Naive thymus-derived CD8-positive, alpha-beta T cell (primary cell): ENCODE measurements around the gene HIC2. TPM values are rescaled to one million over a fixed set of nuclear protein-coding genes. Genes with fewer than 3 reads are reported as not detected.
A peak's percentile ranks its signal among the peaks of the same experiment; 100 is the strongest.
"Not testable (repeated sequence)": the region's sequence is repeated elsewhere in the genome, so short reads cannot be mapped to it uniquely, and the experiment has no call there.

Experiments
- ATAC-seq, 2 donors: fragments of 150-1000 bp; cut with Tn5 transposase in 1 of 2; sonication (Bioruptor Pico), chemical (Tn5 transposase) in 1 of 2; 1 replicate in 1 of 2; 2 replicates in 1 of 2; pipeline ENCODE4 v1.10.0; 2021; ENCODE audit warnings: mild to moderate bottlenecking in 2 of 2, moderate library complexity in 2 of 2
- POLR2A ChIA-PET: fragments of 350-600 bp; sonication (Branson Sonifier 250); formaldehyde crosslinking; loops from one replicate; lab custom pipeline; 2021; ENCODE audit warnings: antibody characterized with exemption; lab: Charles Lee
- DNase-seq, 10 donors: peaks; one replicate each; pipeline versions ENCODE4 v3.0.0 to v3.0.0-alpha.2; 2020 to 2022
- H3K27ac Mint-ChIP-seq, 10 donors: one replicate each; pipeline ENCODE4 v1.8.0; 2020 to 2022; ENCODE audit warnings: mild to moderate bottlenecking in 10 of 10, mixed read lengths in 10 of 10, moderate library complexity in 4 of 10, inconsistent platforms in 1 of 10
- H3K27me3 Mint-ChIP-seq, 5 donors: one replicate each; pipeline ENCODE4 v1.8.0; 2021 to 2022; ENCODE audit warnings: mixed read lengths in 5 of 5
- H3K36me3 Mint-ChIP-seq, 3 donors: one replicate each; pipeline ENCODE4 v1.8.0; 2020 to 2022; ENCODE audit warnings: mixed read lengths in 3 of 3, mild to moderate bottlenecking in 2 of 3, inconsistent platforms in 1 of 3
- H3K4me1 Mint-ChIP-seq, 4 donors: one replicate each; pipeline ENCODE4 v1.8.0; 2021 to 2022; ENCODE audit warnings: mixed read lengths in 4 of 4
- H3K4me3 Mint-ChIP-seq, 10 donors: one replicate each; pipeline ENCODE4 v1.8.0; 2020 to 2022; ENCODE audit warnings: mild to moderate bottlenecking in 10 of 10, mixed read lengths in 10 of 10, moderate library complexity in 6 of 10, inconsistent platforms in 1 of 10
- H3K9me3 Mint-ChIP-seq, 9 donors: one replicate each; pipeline ENCODE4 v1.8.0; 2020 to 2022; ENCODE audit warnings: mixed read lengths in 9 of 9, mild to moderate bottlenecking in 3 of 9, inconsistent platforms in 1 of 9, moderate library complexity in 1 of 9
- polyA plus RNA-seq, 3 donors: library from polyadenylated mRNA; unstranded; fragments of 300-500 nt; fragmentation: Illumina TruSeq; gene quantifications; one replicate each; pipeline ENCODE4 v1.2.3, GENCODE V29; 2021
- total RNA-seq, 8 experiments: library from RNA in 2 of 8; stranded (reverse) in 2 of 8; gene quantifications; one replicate each; pipeline ENCODE4 v1.2.3 and lab custom pipeline; 2021 to 2026

Gene HIC2, protein sequence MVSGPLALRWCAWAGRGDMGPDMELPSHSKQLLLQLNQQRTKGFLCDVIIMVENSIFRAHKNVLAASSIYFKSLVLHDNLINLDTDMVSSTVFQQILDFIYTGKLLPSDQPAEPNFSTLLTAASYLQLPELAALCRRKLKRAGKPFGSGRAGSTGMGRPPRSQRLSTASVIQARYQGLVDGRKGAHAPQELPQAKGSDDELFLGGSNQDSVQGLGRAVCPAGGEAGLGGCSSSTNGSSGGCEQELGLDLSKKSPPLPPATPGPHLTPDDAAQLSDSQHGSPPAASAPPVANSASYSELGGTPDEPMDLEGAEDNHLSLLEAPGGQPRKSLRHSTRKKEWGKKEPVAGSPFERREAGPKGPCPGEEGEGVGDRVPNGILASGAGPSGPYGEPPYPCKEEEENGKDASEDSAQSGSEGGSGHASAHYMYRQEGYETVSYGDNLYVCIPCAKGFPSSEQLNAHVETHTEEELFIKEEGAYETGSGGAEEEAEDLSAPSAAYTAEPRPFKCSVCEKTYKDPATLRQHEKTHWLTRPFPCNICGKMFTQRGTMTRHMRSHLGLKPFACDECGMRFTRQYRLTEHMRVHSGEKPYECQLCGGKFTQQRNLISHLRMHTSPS
- total RNA-seq = 10 to 100 TPM; 11.1 to 11.3 TPM
- 1 to 10 TPM in 2 of 3 donors, under 1 TPM in 1; 0.77 to 1.1 (median 1.0) TPM for polyA plus RNA-seq
- 20.3 to 30.7 (median 26.4) reads per million in 6 experiments for total RNA-seq (lab: John Stamatoyannopoulos, UW)

DNA sequence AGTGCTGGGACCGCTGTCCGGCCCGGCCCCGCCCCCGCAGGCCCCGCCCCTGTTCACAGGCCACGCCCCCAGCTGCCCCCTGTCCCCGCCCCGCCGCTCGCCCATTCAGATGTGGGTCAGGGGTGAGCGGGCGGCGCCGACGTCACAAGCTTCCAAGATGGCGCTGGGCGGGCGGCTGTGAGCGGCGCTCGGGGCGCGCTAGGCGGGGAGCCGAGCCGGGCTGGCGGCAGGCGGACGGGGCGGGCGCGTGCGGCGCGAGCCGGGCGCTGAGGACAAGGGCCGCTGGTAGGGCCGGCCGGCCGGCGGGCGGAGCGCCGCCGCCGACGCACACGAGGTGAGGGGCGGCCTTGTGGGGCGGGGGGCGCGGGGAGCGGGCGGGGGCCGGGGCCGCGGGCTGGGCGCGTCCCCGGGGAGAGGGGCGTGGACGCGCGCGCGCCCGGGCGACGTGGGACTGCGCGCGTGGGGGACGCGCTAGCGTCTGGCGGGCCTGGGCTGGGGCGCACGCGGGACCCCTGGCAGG, at the start of gene HIC2:
TSS of gene HIC2 (plus strand) at position 145 of the 520 bp plus-strand sequence. CDS start 25,461 bp downstream, outside the sequence.
- ATAC-seq (peak; percentile 76 to 77), DNase-seq (peak in 6 of 10 donors; percentile 20 to 54 (median 34))
- H3K9me3 Mint-ChIP-seq, H3K36me3 Mint-ChIP-seq, POLR2A ChIA-PET, H3K27me3 Mint-ChIP-seq, H3K4me1 Mint-ChIP-seq: not testable (repeated sequence)
- Mint-ChIP-seq H3K4me3 (peak within 1 kb of the TSS in 7 of 10 donors; percentile 39 to 77 (median 54)), H3K27ac (peak within 1 kb of the TSS in 2 of 10 donors; percentile 31 to 33)

DNA sequence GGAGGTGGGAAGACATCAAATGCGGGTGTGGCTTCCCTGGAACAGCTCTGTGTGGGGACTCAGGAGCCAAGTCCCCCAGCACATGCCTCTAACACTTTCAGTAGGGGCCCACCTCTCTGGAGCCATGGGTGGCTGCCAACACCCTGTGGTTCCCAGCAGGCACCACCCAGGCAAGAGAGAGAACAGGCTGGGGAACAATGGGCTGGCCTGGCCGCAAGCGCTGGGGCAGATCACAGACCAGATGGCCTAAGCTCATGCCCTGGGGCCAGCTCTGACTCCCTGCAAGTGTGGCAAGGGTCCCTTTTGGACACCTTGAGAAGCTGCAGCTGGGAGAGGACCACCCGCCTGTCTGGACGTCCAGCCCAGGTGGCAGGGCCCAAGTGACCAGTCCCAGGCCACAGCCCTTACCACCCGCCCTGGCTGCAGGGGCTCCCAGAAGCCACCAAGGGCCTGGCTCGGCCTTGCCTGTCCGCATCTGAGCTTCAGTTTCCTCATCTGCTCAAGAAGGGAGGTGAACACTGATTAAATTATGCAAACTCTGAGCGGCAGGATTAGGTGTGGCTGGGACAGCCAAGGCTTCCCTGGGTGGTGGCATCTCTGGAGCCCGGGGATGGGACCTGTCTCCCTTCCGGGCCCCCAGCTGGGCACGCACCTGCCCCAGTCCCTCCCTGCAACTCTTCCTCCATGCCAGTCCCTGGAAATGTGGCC, 48.4 kb upstream of the HIC2 start:
- H3K27ac Mint-ChIP-seq, POLR2A ChIA-PET, DNase-seq, H3K4me3 Mint-ChIP-seq, H3K9me3 Mint-ChIP-seq, H3K4me1 Mint-ChIP-seq, ATAC-seq, H3K36me3 Mint-ChIP-seq, H3K27me3 Mint-ChIP-seq: not testable (repeated sequence)

DNA sequence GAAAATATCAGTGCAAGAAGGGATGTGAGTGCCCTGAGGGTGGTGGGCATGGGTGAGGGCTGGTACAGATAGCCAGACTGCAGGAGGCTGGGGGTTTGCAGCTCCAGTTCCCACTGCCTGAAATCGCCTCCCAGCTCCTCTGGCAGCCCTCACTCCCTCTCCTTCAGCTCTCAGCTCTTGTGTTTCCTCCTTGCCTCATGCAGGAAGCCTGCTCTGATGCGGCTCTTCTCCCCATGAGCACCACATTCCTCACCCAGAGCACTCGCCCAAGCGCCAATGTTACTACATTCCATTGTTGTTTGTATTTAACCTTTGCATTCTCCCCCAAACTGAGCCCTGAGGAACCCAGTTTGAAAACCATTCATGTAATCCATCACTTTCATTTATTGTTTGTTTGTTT, 41.3 kb upstream of the HIC2 start:
- ATAC-seq, H3K9me3 Mint-ChIP-seq, DNase-seq, H3K36me3 Mint-ChIP-seq, H3K27me3 Mint-ChIP-seq, H3K4me3 Mint-ChIP-seq, POLR2A ChIA-PET, H3K27ac Mint-ChIP-seq, H3K4me1 Mint-ChIP-seq: not testable (repeated sequence)

DNA sequence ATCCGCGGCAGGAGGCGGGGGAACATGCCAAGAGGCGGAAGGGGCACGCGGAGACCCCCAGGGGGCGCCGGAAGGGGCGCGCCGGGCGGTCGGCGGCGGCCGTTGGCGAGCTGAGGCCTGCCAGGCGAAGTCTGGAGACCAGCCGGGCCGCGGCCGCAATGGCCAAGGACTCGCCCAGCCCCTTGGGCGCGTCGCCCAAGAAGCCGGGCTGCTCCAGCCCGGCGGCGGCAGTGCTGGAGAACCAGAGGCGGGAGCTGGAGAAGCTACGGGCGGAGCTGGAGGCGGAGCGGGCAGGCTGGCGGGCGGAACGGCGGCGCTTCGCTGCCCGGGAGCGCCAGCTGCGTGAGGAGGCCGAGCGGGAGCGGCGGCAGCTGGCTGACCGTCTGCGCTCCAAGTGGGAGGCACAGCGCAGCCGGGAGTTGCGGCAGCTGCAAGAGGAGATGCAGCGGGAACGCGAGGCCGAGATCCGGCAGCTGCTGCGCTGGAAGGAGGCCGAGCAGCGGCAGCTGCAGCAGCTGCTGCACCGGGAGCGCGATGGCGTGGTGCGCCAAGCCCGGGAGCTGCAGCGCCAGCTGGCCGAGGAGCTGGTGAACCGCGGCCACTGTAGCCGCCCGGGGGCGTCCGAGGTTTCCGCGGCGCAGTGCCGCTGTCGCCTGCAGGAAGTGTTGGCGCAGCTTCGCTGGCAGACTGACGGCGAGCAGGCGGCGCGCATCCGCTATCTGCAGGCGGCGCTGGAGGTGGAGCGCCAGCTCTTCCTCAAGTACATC, 33.3 kb upstream of the HIC2 start, which contains the start of gene RIMBP3B:
TSS of gene RIMBP3B (plus strand) at position 51 of the 767 bp plus-strand sequence. CDS start at position 159, 108 bp downstream.
- H3K4me1 Mint-ChIP-seq, POLR2A ChIA-PET, H3K27ac Mint-ChIP-seq, H3K36me3 Mint-ChIP-seq, DNase-seq, H3K9me3 Mint-ChIP-seq, H3K4me3 Mint-ChIP-seq, H3K27me3 Mint-ChIP-seq: not testable (repeated sequence)
- peak; percentile 81 for ATAC-seq

DNA sequence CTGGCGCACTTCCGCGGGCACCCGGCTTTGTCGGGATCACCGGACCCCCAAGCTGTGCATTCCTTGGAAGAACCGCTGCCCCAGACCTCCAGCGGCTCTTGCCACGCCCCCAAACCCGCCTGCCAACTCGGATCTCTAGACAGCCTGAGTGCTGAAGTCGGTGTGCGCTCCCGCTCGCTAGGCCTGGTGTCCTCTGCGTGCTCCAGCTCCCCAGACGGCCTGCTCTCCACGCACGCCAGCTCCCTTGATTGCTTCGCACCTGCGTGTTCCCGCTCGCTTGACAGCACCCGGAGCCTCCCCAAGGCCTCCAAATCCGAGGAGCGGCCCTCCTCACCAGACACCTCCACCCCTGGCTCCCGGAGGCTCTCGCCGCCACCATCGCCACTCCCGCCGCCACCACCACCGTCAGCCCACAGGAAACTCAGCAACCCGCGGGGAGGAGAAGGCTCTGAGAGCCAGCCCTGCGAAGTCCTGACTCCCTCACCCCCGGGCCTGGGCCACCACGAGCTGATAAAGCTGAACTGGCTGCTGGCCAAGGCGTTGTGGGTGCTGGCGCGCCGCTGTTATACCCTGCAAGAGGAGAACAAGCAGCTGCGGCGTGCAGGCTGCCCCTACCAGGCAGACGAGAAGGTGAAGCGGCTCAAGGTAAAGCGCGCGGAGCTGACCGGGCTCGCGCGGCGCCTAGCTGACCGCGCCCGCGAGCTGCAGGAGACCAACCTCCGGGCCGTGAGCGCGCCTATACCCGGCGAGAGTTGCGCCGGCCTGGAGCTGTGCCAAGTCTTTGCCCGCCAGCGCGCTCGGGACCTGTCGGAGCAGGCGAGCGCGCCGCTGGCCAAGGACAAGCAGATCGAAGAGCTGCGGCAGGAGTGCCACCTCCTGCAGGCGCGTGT, 32.5 kb upstream of the HIC2 start:
- H3K4me3 Mint-ChIP-seq, H3K27ac Mint-ChIP-seq, H3K27me3 Mint-ChIP-seq, POLR2A ChIA-PET, H3K9me3 Mint-ChIP-seq, DNase-seq, H3K36me3 Mint-ChIP-seq, H3K4me1 Mint-ChIP-seq: not testable (repeated sequence)
- ATAC-seq = peak; percentile 75 to 76

DNA sequence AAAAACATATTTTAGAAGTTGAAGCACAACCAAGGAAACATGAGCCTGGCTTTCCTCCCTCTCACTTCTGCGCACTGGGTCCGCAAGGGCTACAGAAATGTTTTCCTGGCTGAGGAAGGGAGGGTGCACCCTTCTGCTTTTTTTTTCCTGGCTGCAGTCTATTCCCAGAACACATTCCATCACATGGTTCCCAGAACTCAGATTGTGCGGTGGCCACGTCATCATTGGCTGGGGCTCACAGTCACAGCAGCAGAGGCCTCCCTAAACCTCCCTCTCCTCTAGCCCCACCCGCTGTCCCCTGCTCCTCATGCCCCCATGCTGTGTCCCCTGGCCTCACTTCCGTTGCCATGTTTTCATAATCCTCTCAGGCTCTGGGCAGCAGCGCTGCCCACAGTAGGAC, 27.7 kb upstream of the HIC2 start:
- not testable (repeated sequence) for H3K9me3 Mint-ChIP-seq, H3K36me3 Mint-ChIP-seq

DNA sequence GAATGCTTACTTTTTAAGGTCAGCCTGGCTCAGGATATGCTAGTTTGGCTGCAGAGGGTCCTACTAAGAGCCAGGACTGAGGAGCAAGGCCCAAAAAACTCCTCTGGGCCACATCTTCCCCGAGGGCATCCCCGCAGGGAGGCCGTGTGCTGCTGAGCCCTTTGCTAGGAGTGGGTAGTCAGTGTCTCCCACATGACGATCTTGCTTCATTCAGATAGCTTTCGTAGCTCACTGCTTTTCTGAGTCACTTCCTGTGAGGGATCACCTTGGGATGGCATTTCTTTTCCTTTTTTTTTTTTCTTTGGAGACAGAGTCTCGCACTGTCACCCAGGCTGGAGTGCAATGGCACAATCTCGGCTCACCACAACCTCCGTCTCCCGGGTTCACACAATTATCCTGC, 27.2 kb upstream of the HIC2 start:
- POLR2A ChIA-PET, H3K36me3 Mint-ChIP-seq, H3K9me3 Mint-ChIP-seq, ATAC-seq, H3K27me3 Mint-ChIP-seq, H3K27ac Mint-ChIP-seq, DNase-seq, H3K4me1 Mint-ChIP-seq, H3K4me3 Mint-ChIP-seq: not testable (repeated sequence)

More for the DNA sequence above, 27.7 kb upstream of the HIC2 start:
- H3K27ac Mint-ChIP-seq, H3K27me3 Mint-ChIP-seq, H3K4me3 Mint-ChIP-seq, POLR2A ChIA-PET, ATAC-seq, H3K4me1 Mint-ChIP-seq, DNase-seq: not testable (repeated sequence)

DNA sequence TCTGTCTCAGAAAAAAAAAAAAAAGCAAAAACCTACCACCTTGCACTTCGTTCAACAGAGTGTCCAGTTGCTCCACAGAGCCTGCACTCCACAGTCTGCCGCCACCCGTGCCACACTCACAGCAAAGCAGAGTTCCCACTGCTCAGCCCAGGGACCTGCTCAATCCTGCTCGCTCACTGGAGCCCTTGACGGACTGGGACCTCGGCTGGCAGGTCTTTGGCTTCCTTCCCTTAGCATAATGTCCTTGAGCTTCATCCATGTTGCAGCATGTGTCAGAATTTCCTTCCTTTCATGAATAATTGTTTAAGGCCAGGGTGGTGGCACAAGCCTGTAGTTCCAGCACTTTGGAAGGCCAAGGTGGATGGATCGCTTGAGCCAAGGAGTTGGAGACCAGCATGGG, 22.6 kb upstream of the HIC2 start:
- H3K4me1 Mint-ChIP-seq, H3K4me3 Mint-ChIP-seq, DNase-seq, POLR2A ChIA-PET, H3K27me3 Mint-ChIP-seq, ATAC-seq, H3K27ac Mint-ChIP-seq, H3K36me3 Mint-ChIP-seq, H3K9me3 Mint-ChIP-seq: not testable (repeated sequence)

DNA sequence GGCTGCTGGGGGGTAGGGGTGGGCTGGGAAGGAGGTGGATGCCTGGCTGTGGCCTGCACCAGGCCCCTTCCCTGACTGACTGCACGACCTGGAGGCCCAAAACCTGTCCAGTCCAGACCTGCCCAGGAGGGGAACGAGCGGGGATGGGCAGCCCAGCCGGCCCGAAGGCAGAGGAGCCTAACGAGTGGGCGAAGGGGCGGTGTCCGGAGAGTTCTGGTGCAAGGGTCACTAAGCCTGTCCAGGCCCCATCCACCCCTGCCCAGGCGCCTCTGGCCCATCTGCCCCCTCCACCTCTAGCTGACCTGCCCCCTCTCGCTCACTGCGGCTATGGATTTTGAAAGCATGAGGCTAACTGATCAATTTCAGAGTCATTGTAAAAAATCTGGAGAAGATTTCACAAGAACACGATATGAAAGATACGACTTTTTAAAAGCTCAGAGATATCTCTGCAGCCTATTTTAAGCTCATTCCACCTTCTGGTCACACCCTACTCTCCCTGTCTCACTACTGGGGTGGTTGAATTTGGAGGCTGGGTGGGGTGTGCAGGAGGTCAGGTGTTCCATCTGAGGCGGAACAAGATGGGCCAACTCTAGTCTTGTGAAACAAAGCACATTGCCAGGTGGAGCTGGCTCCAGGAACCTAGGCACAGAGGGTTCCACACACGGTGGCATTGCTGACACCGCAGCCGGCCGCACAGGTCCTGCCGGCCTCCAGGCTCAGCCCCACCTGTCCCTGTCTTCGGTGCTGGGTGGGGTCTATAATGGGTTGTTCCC, 15.8 kb upstream of the HIC2 start:
- H3K27me3 Mint-ChIP-seq, ATAC-seq, H3K9me3 Mint-ChIP-seq, H3K4me3 Mint-ChIP-seq, DNase-seq, H3K36me3 Mint-ChIP-seq, H3K4me1 Mint-ChIP-seq, H3K27ac Mint-ChIP-seq, POLR2A ChIA-PET: not testable (repeated sequence)

DNA sequence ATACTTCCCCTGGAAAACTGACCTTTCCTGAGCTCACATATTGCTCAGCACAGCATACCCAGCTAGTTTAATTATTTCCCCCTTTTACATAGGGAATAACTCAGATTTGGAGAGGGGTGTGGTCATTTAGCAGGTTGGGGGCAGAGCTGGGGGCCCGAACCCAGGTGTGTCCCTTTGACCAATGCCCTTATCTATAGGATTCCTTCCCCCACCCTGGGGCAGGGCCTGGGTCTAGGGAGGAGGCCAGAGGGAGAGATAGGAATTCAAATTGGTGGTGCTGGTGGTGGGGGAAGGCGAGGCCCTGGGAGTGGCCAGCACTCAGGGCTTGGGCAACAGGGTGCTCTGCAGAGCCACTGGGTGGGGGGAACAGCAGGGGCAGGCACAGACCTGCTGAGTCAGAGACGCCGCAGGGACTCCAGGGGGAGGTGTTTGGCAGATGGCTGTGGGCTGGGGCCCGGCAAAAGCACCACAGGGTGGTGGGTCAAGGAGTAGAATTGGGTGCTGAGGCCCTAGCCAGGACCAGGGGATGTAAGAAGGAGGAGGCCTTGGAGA, 14.3 kb upstream of the HIC2 start:
- H3K27ac Mint-ChIP-seq, POLR2A ChIA-PET, DNase-seq, H3K27me3 Mint-ChIP-seq, H3K4me3 Mint-ChIP-seq, H3K4me1 Mint-ChIP-seq, ATAC-seq, H3K36me3 Mint-ChIP-seq, H3K9me3 Mint-ChIP-seq: not testable (repeated sequence)

DNA sequence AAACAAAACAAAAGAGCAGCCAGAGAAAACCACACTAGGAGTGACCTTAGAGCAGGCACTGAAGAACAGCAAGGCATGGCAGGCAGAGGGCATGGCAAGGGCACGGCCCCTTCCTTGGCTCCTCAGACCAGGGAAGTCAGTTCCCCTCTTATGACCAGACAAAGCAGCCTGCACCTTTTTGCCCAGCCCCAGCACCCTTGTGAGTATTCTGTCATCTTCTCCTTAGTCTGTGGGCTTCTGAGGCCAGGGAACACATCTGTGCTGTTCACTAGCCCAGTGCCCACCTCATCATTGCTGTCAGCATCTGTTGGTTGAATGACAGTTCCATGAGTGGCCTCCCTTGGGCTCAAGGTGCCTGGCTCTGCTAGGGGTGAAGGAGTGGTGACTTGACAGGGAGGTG, 10.0 kb upstream of the HIC2 start:
- H3K9me3 Mint-ChIP-seq, H3K27me3 Mint-ChIP-seq, DNase-seq, H3K36me3 Mint-ChIP-seq, H3K4me3 Mint-ChIP-seq, POLR2A ChIA-PET, ATAC-seq, H3K27ac Mint-ChIP-seq, H3K4me1 Mint-ChIP-seq: not testable (repeated sequence)
